Heart right ventricle (tissue), 16 donors: ENCODE measurements around the gene THOP1. TPM values are rescaled to one million over a fixed set of nuclear protein-coding genes. Genes with fewer than 3 reads are reported as not detected.
"Not testable (repeated sequence)": the region's sequence is repeated elsewhere in the genome, so short reads cannot be mapped to it uniquely, and the experiment has no call there.

Source experiments
- ATAC-seq, 8 donors: fragments of 200-7000 bp; cut with Tn5 transposase; one replicate each; pipeline ENCODE4 v1.9.1; 2020; ENCODE audit warnings: mild to moderate bottlenecking in 8 of 8, moderate library complexity in 8 of 8, moderate number of reproducible peaks in 1 of 8
- DNase-seq, 2 donors: peaks; one replicate each; pipeline ENCODE4 v3.0.0-alpha.2; 2020
- H3K27ac ChIP-seq, 10 donors: fragments of 200-600 bp; sonication (generic) in 2 of 10; one replicate each; pipeline versions ENCODE4 v1.5.0 to v1.8.0; 2020 to 2022; ENCODE audit warnings: mild to moderate bottlenecking in 3 of 10
- H3K27me3 ChIP-seq, 7 donors: fragments of 200-600 bp; one replicate each; pipeline ENCODE4 v1.8.0; 2021 to 2022; ENCODE audit warnings: mild to moderate bottlenecking in 2 of 7
- H3K36me3 ChIP-seq, 9 donors: fragments of 200-600 bp; sonication (generic) in 1 of 9; one replicate each; pipeline versions ENCODE4 v1.5.0 to v1.8.0; 2020 to 2022; ENCODE audit warnings: mild to moderate bottlenecking in 2 of 9
- H3K4me1 ChIP-seq, 9 donors: fragments of 200-600 bp; sonication (generic) in 1 of 9; one replicate each; pipeline versions ENCODE4 v1.5.0 to v1.8.0; 2020 to 2022; ENCODE audit warnings: mild to moderate bottlenecking in 4 of 9
- H3K4me3 ChIP-seq, 10 donors: fragments of 200-600 bp; sonication (generic) in 2 of 10; one replicate each; pipeline versions ENCODE4 v1.5.0 to v1.8.0; 2020 to 2022; ENCODE audit warnings: mild to moderate bottlenecking in 7 of 10, moderate library complexity in 2 of 10
- H3K9me3 ChIP-seq, 11 donors: fragments of 200-600 bp in 10 of 11; sonication (generic) in 2 of 11; one replicate each; pipeline versions ENCODE4 v1.5.0 to v1.8.0; 2013 to 2022; ENCODE audit warnings: mild to moderate bottlenecking in 2 of 11, control low read depth in 1 of 11, moderate library complexity in 1 of 11
- CTCF ChIP-seq, 9 donors: fragments of 200-600 bp; sonication (generic) in 2 of 9; IDR thresholded peaks; one replicate each; pipeline versions ENCODE4 v1.5.0 to v1.8.0; 2021 to 2022; ENCODE audit warnings: antibody characterized with exemption in 9 of 9, mild to moderate bottlenecking in 5 of 9, moderate library complexity in 1 of 9
- WGBS, 2 donors: extraction: QIAGEN DNeasy Blood & Tissue Kit; methylation state at CpG; one replicate each; pipeline ENCODE4 v1.1.7; 2013; ENCODE audit warnings: inconsistent platforms in 1 of 2; 5-methylcytosine and 5-hydroxymethylcytosine counted together
- intact Hi-C, 10 donors: fragments of 100-400 bp; cut with DNase I; formaldehyde crosslinking; loops; one replicate each; pipeline versions ENCODE4 v1.11.1 to v1.14.2; 2022
- polyA plus RNA-seq, 2 donors: library from polyadenylated mRNA; stranded (reverse); fragments of 200-250 nt; gene quantifications; one replicate each; pipeline ENCODE4 v1.2.3, GENCODE V29; 2013
- total RNA-seq, 10 donors: library from RNA; stranded (reverse); fragmentation: NEBNext Ultra II Directional in 3 of 10; extraction: Animal tissue kit (Norgen Biotek cat#: 25700) in 3 of 10; gene quantifications; one replicate each; pipeline versions ENCODE4 v1.2.1 to v1.2.4, GENCODE V29; 2021 to 2023
- donor health status: Arrhythmogenic right ventricular cardiomyopathy.
- donor health status: ischemic (EF 13 %, LVEDD 7.1; RV severe dilation, severe dysfunction).
- donor health status: healthy with polysubstance abuse.
- donor health status: DM: no; HTN: yes; CAD: no.
- donor health status: DM: no; HTN: no; CAD: no.
- donor health status: ischemic (EF 25% LVEDD 6.9; RV normal size, moderate dysfunction).
- donor health status: ischemic (EF 25% LVEDD 5.7; RV mildly dilated, moderate dysfunction).
- donor health status: healthy.
- donor health status: DM: yes; HTN: yes; CAD: no.
- donor health status: Ischemic cardiomyopathy.
- donor health status: ischemic (EF 35%, LVEDD 5.7; RV mildly dilated, moderate dysfunction).
- donor health status: nonischemic (EF 11% LVEDD 7.7; RV severe dilation, severe dysfunction).
- donor health status: DM: yes; HTN: yes; CAD: no.
- donor health status: PGD.
- donor health status: ischemic (EF 29% LVEDD 5.4; RV normal size, mild dysfunction).
- donor health status: nonischemic (EF 23%, LVEDD 6.1; RV moderate dilation, normal function).

THOP1 gene
- total and polyA plus RNA-seq, 12 donors: 37.5 to 85.3 (median 45.2) TPM

GRCh38 chr19:2815923-2816322, 30.6 kb downstream of the THOP1 start:
- intact Hi-C loops: no loop called here
- Histone ChIP-seq H3K4me3 (no peak overlapping the region), H3K4me1 (peaks cover 0 to 15% (median 8%) of the 10 kb centered on the region in 9 donors), H3K27me3 (no peaks in the 10 kb centered on the region), H3K36me3 (peaks cover 0 to 31% (median 2%) of the 10 kb centered on the region in 9 donors), H3K27ac (no peak overlapping the region), H3K9me3 (no peaks in the 10 kb centered on the region)
- DNase-seq (no peak), ATAC-seq (no peak)
- 84 to 87% methylated on average over 15 of the region's 15 CpGs for WGBS, 2 donors
- TF ChIP-seq CTCF (IDR thresholded peaks at IDR 0.05): no peak

GRCh38 chr19:2816641-2817040, 31.3 kb downstream of the THOP1 start:
- no peak for DNase-seq
- TF ChIP-seq CTCF (IDR thresholded peaks at IDR 0.05): no peak
- no peak for ATAC-seq
- Histone ChIP-seq H3K9me3 (no peaks in the 10 kb centered on the region), H3K27ac (no peak overlapping the region), H3K4me1 (peaks cover 0 to 19% (median 8%) of the 10 kb centered on the region in 9 donors), H3K36me3 (peaks cover 0 to 25% (median 0%) of the 10 kb centered on the region in 9 donors), H3K4me3 (no peak overlapping the region), H3K27me3 (no peaks in the 10 kb centered on the region)
- WGBS, 2 donors: 85 to 87% methylated on average over 16 of the region's 16 CpGs
- intact Hi-C loops: no loop called here

- 70 to 80% methylated on average over 22 of the region's 22 CpGs for WGBS, 2 donors
- intact Hi-C loops, ATAC-seq, H3K27me3 ChIP-seq, DNase-seq, H3K9me3 ChIP-seq, H3K27ac ChIP-seq, H3K4me3 ChIP-seq: not testable (repeated sequence)
- Histone ChIP-seq H3K36me3 (peaks cover 0 to 18% (median 0%) of the 10 kb centered on the region in 9 donors), H3K4me1 (peaks cover 0 to 19% (median 8%) of the 10 kb centered on the region in 9 donors)
These were observed 32.0 kb downstream of the THOP1 start for GRCh38 chr19:2817237-2817829.

DNA sequence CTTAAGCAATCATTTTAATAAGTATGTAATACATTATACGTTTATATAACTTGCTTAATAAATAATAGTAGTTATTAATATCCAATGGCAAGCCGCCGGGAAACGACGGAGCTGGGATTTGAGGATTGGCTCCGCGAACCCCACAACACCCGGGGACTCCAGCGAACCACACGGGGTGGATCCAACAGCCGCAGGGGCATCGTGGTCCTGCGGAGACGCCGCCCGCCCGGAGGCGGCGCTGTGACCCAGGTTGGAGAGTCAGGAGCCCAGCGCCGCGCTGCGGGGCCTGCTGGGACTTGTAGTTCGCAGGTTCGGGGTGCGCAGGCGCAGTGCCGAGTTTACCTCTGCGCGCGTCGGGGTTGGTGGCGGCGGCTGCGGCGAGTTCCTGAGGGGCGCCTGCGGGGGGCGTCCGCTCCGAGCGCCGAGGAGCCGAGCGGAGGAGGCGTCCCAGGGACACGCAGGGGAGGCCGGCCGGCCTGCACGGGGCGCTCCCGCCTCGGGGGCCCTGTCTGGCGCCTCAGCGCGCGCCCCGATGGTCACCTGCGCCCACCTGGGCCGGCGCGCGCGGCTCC, 34.3 kb downstream of the THOP1 start, which contains the start of gene ZNF554:
Gene ZNF554 (plus strand): TSS at position 329 of the 572 bp plus-strand sequence. CDS start 204 bp downstream, at position 533.
- peak; percentile 96 to 99 for DNase-seq
- H3K27ac ChIP-seq: peak within 1 kb of the TSS in 9 of 10 donors; percentile 32 to 83 (median 70)
- H3K4me1 ChIP-seq: peaks cover 0 to 19% (median 8%) of the 10 kb centered on the region in 9 donors
- ATAC-seq: peak; percentile 94 to 99 (median 97)
- peak within 1 kb of the TSS; percentile 72 to 87 (median 82) for H3K4me3 ChIP-seq
- peak; percentile 88 to 100 (median 98) for TF ChIP-seq CTCF (IDR thresholded peaks at IDR 0.05)
- H3K36me3 ChIP-seq: peaks cover 0 to 16% (median 6%) of the 10 kb centered on the region in 9 donors
- WGBS, 2 donors: 0% methylated on average over 48 to 64 of the region's 64 CpGs
- intact Hi-C loops: no loop called here
- H3K27me3 ChIP-seq: no peaks in the 10 kb centered on the region
- no peaks in the 10 kb centered on the region for H3K9me3 ChIP-seq
